Measurements from ENCODE around the gene GRK5.

GRK5 gene

GRCh38 chr10:119305860-119306513 lies 98.6 kb downstream of the GRK5 start:
- peak overlapping the region; percentile 8 for H3K4me3 ChIP-seq (ENCODE audit: low read depth, low read length)
- TF ChIP-seq MYC (IDR thresholded peaks at IDR 0.05; ENCODE audit: low read depth, low read length) (peak; percentile 94), POLR2A (IDR thresholded peaks at IDR 0.05; ENCODE audit: extremely low read depth, insufficient read length) (no peak), MAX (IDR thresholded peaks at IDR 0.05; ENCODE audit: low read depth, low read length) (peak; percentile 94)
- TF ChIP-seq, protein P1, sequence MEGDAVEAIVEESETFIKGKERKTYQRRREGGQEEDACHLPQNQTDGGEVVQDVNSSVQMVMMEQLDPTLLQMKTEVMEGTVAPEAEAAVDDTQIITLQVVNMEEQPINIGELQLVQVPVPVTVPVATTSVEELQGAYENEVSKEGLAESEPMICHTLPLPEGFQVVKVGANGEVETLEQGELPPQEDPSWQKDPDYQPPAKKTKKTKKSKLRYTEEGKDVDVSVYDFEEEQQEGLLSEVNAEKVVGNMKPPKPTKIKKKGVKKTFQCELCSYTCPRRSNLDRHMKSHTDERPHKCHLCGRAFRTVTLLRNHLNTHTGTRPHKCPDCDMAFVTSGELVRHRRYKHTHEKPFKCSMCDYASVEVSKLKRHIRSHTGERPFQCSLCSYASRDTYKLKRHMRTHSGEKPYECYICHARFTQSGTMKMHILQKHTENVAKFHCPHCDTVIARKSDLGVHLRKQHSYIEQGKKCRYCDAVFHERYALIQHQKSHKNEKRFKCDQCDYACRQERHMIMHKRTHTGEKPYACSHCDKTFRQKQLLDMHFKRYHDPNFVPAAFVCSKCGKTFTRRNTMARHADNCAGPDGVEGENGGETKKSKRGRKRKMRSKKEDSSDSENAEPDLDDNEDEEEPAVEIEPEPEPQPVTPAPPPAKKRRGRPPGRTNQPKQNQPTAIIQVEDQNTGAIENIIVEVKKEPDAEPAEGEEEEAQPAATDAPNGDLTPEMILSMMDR (IDR thresholded peaks at IDR 0.05; ENCODE audit: low read depth, low read length), result no peak
- peak; percentile 99 for DNase-seq (ENCODE audit: low read depth)

DNA sequence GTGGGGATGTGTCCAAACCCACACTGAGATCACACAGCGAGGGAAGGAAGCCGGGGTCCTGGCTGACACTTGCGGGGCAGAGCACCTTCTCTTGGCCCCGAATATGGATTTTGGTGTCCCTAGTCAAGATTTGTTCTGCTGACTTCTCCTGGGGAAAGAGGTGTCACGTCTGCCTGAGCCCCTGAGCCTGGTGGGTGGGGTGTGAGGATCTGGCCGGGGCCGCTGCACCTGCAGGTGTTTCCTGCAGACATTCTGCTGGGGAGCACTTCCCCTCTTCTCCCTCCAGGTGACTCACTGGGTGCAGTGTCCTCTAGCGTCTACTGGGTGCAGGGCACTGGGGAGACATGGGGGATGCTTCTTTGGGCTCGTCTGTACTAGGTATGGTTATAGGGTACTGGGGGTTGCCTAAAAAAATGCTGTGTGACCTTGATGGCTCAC lies 99.2 kb downstream of the GRK5 start:
- H3K4me3 ChIP-seq (ENCODE audit: low read depth, low read length), result peak overlapping the region; percentile 8
- peak; percentile 81 for DNase-seq (ENCODE audit: low read depth)
- TF ChIP-seq MAX (IDR thresholded peaks at IDR 0.05; ENCODE audit: low read depth, low read length), result no peak
- TF ChIP-seq, protein P1 (IDR thresholded peaks at IDR 0.05; ENCODE audit: low read depth, low read length), result peak; percentile 77

DNA sequence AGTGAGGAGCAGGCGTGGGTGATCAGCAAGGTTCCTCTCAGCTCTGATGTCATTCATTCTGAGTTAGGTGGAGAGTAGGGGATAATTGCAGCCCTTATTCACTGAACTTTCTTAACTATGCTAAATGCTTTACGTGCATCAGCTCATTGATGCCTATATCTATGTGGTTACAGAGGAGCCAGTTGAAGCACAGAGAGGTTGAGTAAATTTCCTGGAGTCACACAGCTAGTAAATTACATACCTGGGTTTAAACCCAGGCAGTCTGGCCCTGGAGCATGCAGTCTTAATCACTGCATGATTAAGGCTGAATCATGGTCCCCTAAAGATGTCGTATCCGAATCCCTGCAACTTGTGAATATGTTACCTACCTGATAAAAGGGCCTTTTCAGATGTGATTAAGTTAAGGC lies 99.6 kb downstream of the GRK5 start:
- no peak overlapping the region for H3K4me3 ChIP-seq (ENCODE audit: low read depth, low read length)
- DNase-seq (ENCODE audit: low read depth), result no peak
- TF ChIP-seq MAX (IDR thresholded peaks at IDR 0.05; ENCODE audit: low read depth, low read length) (no peak), MYC (IDR thresholded peaks at IDR 0.05; ENCODE audit: low read depth, low read length) (no peak), POLR2A (IDR thresholded peaks at IDR 0.05; ENCODE audit: extremely low read depth, insufficient read length) (no peak)
- TF ChIP-seq, protein P1 (IDR thresholded peaks at IDR 0.05; ENCODE audit: low read depth, low read length), result no peak

DNA sequence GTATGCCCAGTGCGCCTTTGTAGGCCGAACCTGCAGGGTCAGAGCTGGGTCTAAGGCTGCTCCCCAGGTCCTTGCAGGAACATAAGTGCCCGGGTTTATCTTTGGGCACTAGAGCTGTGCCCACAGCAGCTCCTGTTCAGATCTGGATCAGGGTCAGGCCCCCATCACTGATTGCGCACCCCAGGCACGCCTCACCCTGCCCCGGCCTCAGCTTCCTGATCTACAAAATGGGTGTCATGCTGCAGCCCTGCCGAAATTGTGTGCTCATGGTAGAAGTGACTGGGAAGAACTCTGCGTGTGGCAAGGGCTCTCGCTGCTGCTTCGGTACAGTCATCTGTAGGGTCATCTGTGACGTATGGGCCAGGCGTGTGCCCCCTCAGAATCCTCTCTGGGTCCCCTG lies 100.7 kb downstream of the GRK5 start:
- DNase-seq (ENCODE audit: low read depth), result no peak
- no peak overlapping the region for H3K4me3 ChIP-seq (ENCODE audit: low read depth, low read length)
- TF ChIP-seq POLR2A (IDR thresholded peaks at IDR 0.05; ENCODE audit: extremely low read depth, insufficient read length), result no peak
- TF ChIP-seq MYC (IDR thresholded peaks at IDR 0.05; ENCODE audit: low read depth, low read length), result no peak
- TF ChIP-seq, protein P1 (IDR thresholded peaks at IDR 0.05; ENCODE audit: low read depth, low read length), result no peak
- no peak for TF ChIP-seq MAX (IDR thresholded peaks at IDR 0.05; ENCODE audit: low read depth, low read length)

DNA sequence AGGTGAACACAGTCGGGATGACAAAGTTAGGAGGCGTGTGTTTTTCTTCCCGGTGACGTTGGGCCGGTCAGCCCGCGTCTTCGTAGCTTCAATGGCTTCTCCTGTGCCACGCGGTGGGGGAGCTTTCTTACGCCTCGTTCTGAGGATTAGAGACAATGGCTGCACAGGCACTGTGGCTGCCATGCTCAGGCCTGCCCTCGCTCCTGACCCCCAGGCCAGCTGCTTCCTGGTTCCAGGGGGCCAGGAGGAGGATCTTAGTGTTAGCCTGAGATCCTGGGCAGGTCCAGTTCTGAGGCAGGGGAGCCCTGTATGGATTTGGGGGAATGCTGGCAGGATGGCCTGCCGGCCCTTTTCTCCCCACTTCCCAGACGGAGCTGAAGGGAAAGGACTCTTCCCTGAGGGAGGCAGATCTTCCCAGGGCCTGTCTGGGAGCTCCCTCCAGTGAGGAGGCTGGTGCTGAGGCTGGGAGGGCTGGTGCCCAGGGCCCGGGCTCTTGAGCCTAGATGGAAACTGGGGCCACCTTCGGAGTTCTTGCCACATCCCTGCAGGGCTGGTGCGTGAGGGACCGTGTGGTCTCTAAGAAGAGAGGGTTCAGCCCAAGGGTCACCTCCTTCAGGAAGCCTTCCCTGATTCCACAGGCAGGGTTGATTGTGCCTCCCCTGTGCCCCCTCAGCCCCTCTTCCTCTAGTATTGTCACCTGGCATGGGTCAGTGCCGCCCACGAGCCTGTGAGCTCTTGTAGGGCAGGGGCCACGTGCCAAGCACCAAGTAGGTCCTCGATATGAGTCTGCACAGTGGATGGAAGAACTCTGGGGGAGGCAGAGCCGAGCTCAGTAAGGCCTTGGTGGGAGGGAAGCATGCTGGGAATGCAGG lies 101.4 kb downstream of the GRK5 start:
- DNase-seq (ENCODE audit: low read depth), result no peak
- TF ChIP-seq, protein P1 (IDR thresholded peaks at IDR 0.05; ENCODE audit: low read depth, low read length), result no peak
- TF ChIP-seq MYC (IDR thresholded peaks at IDR 0.05; ENCODE audit: low read depth, low read length), result no peak
- TF ChIP-seq MAX (IDR thresholded peaks at IDR 0.05; ENCODE audit: low read depth, low read length), result no peak
- no peak for TF ChIP-seq POLR2A (IDR thresholded peaks at IDR 0.05; ENCODE audit: extremely low read depth, insufficient read length)
- no peak overlapping the region for H3K4me3 ChIP-seq (ENCODE audit: low read depth, low read length)
